Measurements from ENCODE around the gene ULBP2. TPM values are rescaled to one million over a fixed set of nuclear protein-coding genes. Genes with fewer than 3 reads are reported as not detected.
"Not testable (repeated sequence)": the region's sequence is repeated elsewhere in the genome, so short reads cannot be mapped to it uniquely, and the experiment has no call there.

ULBP2 gene
- total RNA-seq, 4 donors from 2014 or later = 2.9 to 11.1 (median 4.6) TPM

DNA sequence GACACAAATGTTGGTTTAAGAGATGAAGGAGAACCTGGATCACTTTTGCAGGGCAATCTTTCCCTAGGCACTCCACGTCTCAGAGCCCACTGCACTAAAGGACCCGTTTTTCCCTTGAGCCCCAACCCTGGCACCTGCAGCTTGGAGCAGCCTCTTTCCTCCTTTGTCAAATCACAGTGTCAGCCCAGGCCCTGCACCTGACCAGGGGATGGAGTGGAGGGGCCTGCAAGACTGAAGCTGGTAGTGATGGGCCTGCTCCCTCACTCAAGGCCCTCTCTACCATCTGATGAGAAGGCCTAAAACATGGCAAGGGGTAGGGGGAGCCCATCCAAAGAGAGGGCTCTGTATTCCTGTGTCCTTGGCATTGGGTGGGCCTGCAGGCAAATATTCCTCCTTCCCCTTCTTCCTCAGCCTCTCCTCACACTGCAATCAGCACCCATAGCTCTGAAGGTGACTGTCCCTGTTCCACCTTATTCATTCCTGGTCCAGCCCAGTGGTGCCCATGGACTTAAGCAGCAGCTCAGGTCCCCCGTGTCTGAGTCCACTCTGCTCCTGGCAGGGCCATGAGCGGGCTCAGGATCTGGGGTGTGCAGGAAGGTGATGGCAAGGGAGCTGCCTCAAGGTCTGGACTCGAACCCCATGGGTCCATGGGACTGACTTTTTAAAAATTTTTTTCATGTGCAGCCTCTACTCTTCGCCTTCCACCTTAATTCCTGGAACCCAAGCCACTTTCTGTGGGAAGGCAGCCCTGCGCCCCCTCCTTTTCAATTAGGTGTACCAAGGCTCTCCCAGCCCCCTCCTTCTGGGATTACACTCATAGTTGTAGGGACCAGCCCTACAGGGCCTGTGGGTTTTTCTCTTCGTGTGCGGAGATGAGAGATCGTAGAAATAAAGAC is 25.6 kb upstream of the ULBP2 start:
- Histone ChIP-seq H3K27me3 (no peaks in the 10 kb centered on the region), H3K27ac (no peak overlapping the region), H3K9me3 (no peaks in the 10 kb centered on the region), H3K36me3 (peaks cover 0 to 11% (median 0%) of the 10 kb centered on the region in 3 donors), H3K4me3 (no peak overlapping the region), H3K4me1 (peaks cover 0 to 13% (median 6%) of the 10 kb centered on the region in 3 donors)
- 89 to 98% methylated on average over 6 to 10 of the region's 10 CpGs for WGBS, 2 donors
- DNase-seq = no peak
- no peak for TF ChIP-seq POLR2A (IDR thresholded peaks at IDR 0.05)
- TF ChIP-seq, protein P1, sequence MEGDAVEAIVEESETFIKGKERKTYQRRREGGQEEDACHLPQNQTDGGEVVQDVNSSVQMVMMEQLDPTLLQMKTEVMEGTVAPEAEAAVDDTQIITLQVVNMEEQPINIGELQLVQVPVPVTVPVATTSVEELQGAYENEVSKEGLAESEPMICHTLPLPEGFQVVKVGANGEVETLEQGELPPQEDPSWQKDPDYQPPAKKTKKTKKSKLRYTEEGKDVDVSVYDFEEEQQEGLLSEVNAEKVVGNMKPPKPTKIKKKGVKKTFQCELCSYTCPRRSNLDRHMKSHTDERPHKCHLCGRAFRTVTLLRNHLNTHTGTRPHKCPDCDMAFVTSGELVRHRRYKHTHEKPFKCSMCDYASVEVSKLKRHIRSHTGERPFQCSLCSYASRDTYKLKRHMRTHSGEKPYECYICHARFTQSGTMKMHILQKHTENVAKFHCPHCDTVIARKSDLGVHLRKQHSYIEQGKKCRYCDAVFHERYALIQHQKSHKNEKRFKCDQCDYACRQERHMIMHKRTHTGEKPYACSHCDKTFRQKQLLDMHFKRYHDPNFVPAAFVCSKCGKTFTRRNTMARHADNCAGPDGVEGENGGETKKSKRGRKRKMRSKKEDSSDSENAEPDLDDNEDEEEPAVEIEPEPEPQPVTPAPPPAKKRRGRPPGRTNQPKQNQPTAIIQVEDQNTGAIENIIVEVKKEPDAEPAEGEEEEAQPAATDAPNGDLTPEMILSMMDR (IDR thresholded peaks at IDR 0.05) = no peak
- intact Hi-C loops (cut with DNase I) = no loop called here

DNA sequence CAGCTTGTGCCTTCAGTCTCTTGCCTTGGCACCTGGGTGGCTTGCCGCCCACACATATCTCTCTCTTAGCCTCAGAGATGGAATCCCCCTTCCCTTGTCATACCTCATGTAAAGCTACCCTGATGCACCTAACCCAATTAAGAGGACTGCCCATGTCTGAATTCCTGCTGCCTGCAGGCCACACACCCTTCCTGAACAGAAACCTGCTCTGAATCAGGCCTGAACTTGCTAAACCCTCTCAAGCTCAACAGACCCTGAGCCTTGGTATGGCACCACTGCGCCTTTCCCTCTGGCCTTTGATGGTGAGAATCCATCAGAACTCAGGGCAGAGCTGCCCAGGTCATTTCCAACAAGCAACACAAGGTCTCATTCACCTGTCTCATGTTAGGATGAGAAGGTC is 24.1 kb upstream of the ULBP2 start:
- Histone ChIP-seq H3K4me1 (peaks cover 5 to 22% (median 12%) of the 10 kb centered on the region in 3 donors), H3K27ac (no peak overlapping the region), H3K27me3 (peaks cover 0 to 8% (median 0%) of the 10 kb centered on the region in 4 donors), H3K4me3 (no peak overlapping the region), H3K9me3 (no peaks in the 10 kb centered on the region), H3K36me3 (peaks cover 0 to 11% (median 0%) of the 10 kb centered on the region in 3 donors)
- intact Hi-C loops (cut with DNase I) = no loop called here
- 48 to 82% methylated on average over 2 of the region's 2 CpGs for WGBS, 2 donors
- TF ChIP-seq, protein P1 (IDR thresholded peaks at IDR 0.05) = no peak
- no peak for TF ChIP-seq POLR2A (IDR thresholded peaks at IDR 0.05)
- no peak for DNase-seq

DNA sequence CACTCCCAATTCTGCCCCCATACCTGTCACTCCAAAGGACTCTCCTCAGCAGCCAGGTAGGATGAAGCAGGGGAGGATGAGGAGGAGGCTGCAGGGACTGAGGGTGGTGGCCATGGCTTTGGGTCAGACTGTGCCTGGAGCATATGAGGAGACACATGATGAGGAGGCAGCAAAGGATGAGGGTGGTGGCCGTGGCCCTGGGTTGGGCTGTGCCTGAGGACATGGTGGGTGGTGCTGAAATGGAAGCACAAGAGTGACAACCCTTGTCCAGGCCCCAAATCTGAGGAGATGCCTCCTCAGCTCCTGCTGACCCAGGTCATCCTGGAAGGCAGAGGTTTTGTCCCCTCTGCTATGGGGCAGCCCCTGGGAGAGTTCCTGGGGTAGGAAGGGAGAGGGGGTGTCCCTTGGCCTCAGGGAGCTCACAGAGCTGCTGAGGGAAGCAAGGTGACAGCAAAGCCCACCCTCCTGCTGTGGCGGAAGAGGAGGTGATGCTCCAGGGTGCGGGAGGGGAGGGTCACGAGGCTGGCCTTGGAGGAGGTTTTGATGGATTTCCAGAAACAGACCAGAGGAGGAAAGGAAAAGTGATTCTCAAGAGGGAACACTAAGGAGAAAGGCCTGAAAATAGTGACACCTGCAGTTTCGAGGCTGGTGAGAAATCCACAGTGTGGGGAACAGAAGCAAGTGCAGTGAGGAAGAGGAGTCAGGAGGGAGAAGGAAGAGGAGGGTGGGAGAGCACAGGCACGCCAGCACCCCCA is 23.5 kb upstream of the ULBP2 start:
- H3K9me3 ChIP-seq = no peaks in the 10 kb centered on the region
- peaks cover 0 to 10% (median 0%) of the 10 kb centered on the region in 4 donors for H3K27me3 ChIP-seq
- H3K4me3 ChIP-seq = no peak overlapping the region
- DNase-seq = no peak
- TF ChIP-seq, protein P1 (IDR thresholded peaks at IDR 0.05) = no peak
- no peak for TF ChIP-seq POLR2A (IDR thresholded peaks at IDR 0.05)
- H3K36me3 ChIP-seq = peaks cover 0 to 11% (median 0%) of the 10 kb centered on the region in 3 donors
- intact Hi-C loops (cut with DNase I) = no loop called here
- H3K27ac ChIP-seq = no peak overlapping the region
- 77 to 79% methylated on average over 5 to 6 of the region's 6 CpGs for WGBS, 2 donors
- H3K4me1 ChIP-seq = peaks cover 7 to 29% (median 15%) of the 10 kb centered on the region in 3 donors

DNA sequence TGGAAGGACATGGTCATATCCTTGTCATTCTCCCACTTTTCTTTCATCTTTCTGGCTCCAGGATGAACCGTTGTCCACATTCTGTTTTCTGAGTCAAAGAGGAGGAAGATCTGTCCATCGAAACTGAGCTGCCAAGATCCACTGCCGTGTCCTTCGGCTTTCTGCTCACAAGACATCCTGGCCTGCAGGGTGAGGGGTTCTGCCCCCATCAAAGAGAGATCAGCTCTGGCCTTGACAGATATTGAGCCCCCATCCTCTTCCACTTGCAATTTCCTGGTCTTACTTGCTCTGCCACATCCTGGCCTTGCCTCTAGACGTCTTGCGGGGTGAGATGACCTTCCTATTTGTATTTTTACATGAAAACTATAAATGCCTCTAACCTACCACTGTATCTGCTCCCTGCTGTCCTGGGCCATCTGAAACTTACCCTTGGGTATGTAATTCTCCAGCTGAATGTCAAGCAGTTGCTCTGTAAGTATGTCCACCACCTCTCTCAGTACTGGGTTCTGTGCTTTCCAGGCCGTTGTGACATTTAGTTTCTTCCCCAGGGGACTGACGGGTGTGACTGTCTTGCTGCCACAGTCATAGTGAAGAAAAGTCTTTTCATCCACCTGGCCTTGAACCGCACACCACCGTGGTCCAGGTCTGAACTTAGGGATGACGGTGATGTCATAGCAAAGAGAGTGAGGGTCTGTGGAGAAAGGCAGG is 22.5 kb upstream of the ULBP2 start:
- H3K27me3 ChIP-seq; H3K9me3 ChIP-seq; H3K27ac ChIP-seq; H3K4me3 ChIP-seq; DNase-seq; intact Hi-C loops (cut with DNase I): not testable (repeated sequence)
- H3K4me1 ChIP-seq = peaks cover 7 to 35% (median 19%) of the 10 kb centered on the region in 3 donors
- 75 to 92% methylated on average over 4 to 7 of the region's 11 CpGs for WGBS, 2 donors
- peaks cover 0 to 11% (median 0%) of the 10 kb centered on the region in 3 donors for H3K36me3 ChIP-seq

DNA sequence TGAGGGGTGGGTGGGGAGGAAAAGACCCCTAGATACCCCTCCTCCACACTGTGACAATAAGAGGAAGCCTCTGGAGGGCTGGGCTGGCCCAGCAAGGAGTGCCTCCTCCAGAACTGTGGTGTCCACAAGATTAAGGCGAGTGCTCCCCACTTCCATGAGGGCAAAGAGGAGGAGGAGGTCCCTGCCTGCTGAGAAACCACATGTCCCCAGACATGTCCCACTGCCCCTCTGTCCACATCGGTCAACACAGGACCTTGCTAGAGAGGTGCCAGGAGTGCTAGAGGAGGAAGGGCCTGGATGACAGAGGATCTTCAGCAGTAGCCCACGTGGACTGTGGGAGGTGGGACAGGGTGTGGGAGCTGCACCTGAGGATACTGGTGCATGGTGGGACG is 22.0 kb upstream of the ULBP2 start:
- DNase-seq = no peak
- Histone ChIP-seq H3K9me3 (no peaks in the 10 kb centered on the region), H3K4me3 (no peak overlapping the region), H3K36me3 (peaks cover 0 to 11% (median 0%) of the 10 kb centered on the region in 3 donors), H3K27ac (no peak overlapping the region), H3K27me3 (peaks cover 0 to 11% (median 0%) of the 10 kb centered on the region in 4 donors), H3K4me1 (peaks cover 9 to 40% (median 20%) of the 10 kb centered on the region in 3 donors)
- 94 to 95% methylated on average over 4 of the region's 4 CpGs for WGBS, 2 donors
- TF ChIP-seq, protein P1 (IDR thresholded peaks at IDR 0.05) = no peak
- no peak for TF ChIP-seq POLR2A (IDR thresholded peaks at IDR 0.05)
- intact Hi-C loops (cut with DNase I) = loop anchor here (5.0 kb wide), 1 partner anchor 83 kb away; no protein-coding TSS in a partner anchor
